ENCODE measurements around the gene OR10T2. TPM values are rescaled to one million over a fixed set of nuclear protein-coding genes. Genes with fewer than 3 reads are reported as not detected.

The OR10T2 gene
- total and polyA plus RNA-seq, 10 donors: not detected

GRCh38 chr1:158426137-158426536 is 26.9 kb upstream of the OR10T2 start, which contains the start of gene OR10K2:
OR10K2 (minus strand) TSS chr1:158426237; CDS start chr1:158420866, 5,371 bp downstream.
- WGBS, 5 donors: 86 to 100% (median 91%) methylated on average over 1 of the region's 1 CpG

DNA sequence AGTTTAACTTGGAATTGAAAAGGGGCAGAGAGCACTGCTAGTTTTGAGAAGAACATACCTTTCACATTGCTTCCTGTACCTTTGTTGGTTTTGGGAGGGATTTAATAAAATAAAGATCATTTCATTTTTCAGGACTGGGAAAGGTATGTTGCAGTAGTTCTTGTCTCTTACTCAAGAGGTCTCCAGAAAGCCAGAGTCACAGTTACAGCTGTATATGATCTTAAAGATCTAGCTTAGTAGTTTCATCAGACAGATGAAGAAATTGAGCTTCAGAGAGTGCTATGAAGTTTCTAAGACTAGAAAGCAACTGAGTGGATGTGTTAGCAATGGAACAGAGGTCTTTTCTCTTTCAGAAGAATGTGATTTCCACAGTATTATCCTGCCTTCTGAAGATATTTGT is 25.8 kb upstream of the OR10T2 start:
- Histone ChIP-seq H3K4me1 (no peaks in the 10 kb centered on the region), H3K9me3 (peaks cover 0 to 19% (median 12%) of the 10 kb centered on the region in 8 donors), H3K4me3 (no peak overlapping the region), H3K36me3 (no peaks in the 10 kb centered on the region), H3K27ac (no peak overlapping the region), H3K27me3 (replicated peaks in 1 of 7) (no peaks in the 10 kb centered on the region)
- TF ChIP-seq, protein P1, sequence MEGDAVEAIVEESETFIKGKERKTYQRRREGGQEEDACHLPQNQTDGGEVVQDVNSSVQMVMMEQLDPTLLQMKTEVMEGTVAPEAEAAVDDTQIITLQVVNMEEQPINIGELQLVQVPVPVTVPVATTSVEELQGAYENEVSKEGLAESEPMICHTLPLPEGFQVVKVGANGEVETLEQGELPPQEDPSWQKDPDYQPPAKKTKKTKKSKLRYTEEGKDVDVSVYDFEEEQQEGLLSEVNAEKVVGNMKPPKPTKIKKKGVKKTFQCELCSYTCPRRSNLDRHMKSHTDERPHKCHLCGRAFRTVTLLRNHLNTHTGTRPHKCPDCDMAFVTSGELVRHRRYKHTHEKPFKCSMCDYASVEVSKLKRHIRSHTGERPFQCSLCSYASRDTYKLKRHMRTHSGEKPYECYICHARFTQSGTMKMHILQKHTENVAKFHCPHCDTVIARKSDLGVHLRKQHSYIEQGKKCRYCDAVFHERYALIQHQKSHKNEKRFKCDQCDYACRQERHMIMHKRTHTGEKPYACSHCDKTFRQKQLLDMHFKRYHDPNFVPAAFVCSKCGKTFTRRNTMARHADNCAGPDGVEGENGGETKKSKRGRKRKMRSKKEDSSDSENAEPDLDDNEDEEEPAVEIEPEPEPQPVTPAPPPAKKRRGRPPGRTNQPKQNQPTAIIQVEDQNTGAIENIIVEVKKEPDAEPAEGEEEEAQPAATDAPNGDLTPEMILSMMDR (IDR thresholded peaks at IDR 0.05 in 8 of 11, conservative IDR thresholded peaks at IDR 0.05 in 3 of 11): no peak
- TF ChIP-seq POLR2A (IDR thresholded peaks at IDR 0.05): no peak
- TF ChIP-seq POLR2AphosphoS5 (IDR thresholded peaks at IDR 0.05): no peak
- intact Hi-C loops (cut with DNase I; ENCODE audit: low total_unique reads): no loop called here
- DNase-seq: no peak

More at GRCh38 chr1:158426137-158426536, 26.9 kb upstream of the OR10T2 start, which contains the start of gene OR10K2:
- TF ChIP-seq POLR2AphosphoS5 (IDR thresholded peaks at IDR 0.05): no peak
- no peaks in the 10 kb centered on the region for H3K27me3 ChIP-seq (replicated peaks in 1 of 7)
- H3K9me3 ChIP-seq: peaks cover 0 to 20% (median 13%) of the 10 kb centered on the region in 8 donors
- H3K27ac ChIP-seq: no peak within 1 kb of the TSS
- no peaks in the 10 kb centered on the region for H3K36me3 ChIP-seq
- H3K4me1 ChIP-seq: no peaks in the 10 kb centered on the region
- intact Hi-C loops (cut with DNase I; ENCODE audit: low total_unique reads): no loop called here
- H3K4me3 ChIP-seq: no peak within 1 kb of the TSS
- no peak for DNase-seq

DNA sequence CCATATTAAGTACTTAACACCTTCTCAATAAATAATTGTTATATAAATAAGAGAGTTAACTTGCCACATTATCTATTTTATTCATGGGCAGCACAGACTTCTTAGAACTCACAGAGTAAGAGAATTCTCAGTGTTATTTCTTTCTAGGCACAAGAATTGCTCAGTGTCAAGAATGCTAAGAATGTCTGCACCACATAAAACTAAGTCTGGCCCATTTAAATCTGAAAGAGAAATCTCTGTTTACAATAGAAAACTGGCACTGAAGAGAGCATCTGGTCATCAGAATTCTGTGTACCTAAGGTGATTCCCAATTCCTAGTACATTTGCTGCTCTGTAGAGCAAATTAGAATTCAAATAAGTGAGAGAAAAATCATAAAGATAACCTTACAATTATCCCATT is 22.9 kb upstream of the OR10T2 start:
- DNase-seq: no peak
- H3K4me3 ChIP-seq: no peak overlapping the region
- intact Hi-C loops (cut with DNase I; ENCODE audit: low total_unique reads): no loop called here
- no peaks in the 10 kb centered on the region for H3K36me3 ChIP-seq
- no peaks in the 10 kb centered on the region for H3K27me3 ChIP-seq (replicated peaks in 1 of 7)
- H3K9me3 ChIP-seq: peaks cover 0 to 5% (median under 1%) of the 10 kb centered on the region in 8 donors
- H3K27ac ChIP-seq: no peak overlapping the region
- no peaks in the 10 kb centered on the region for H3K4me1 ChIP-seq
- TF ChIP-seq, protein P1 (IDR thresholded peaks at IDR 0.05 in 8 of 11, conservative IDR thresholded peaks at IDR 0.05 in 3 of 11): no peak
- TF ChIP-seq POLR2A (IDR thresholded peaks at IDR 0.05) (no peak), POLR2AphosphoS5 (IDR thresholded peaks at IDR 0.05) (no peak)

DNA sequence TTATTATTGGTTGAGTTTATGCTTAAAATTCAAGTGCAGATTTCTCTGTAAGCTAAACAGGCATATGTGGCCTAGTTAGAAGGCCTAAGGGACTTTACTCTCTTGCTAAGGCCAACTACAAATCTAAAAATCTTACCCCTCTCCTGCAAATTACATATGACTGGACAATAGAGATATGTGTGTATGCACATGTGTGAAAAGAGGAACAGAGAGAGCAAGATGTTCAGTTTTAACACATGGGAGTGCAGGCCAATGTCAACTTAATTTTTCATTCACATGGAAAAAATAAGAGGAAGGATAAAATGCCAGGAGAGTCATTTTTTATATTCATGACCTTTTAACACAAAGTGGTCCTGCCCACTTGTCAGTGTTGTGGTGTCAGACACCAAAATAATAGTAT is 18.3 kb upstream of the OR10T2 start:
- Histone ChIP-seq H3K9me3 (no peaks in the 10 kb centered on the region), H3K27me3 (replicated peaks in 1 of 7) (no peaks in the 10 kb centered on the region), H3K36me3 (no peaks in the 10 kb centered on the region), H3K4me1 (no peaks in the 10 kb centered on the region), H3K27ac (no peak overlapping the region), H3K4me3 (no peak overlapping the region)
- no peak for DNase-seq
- intact Hi-C loops (cut with DNase I; ENCODE audit: low total_unique reads): no loop called here
- TF ChIP-seq, protein P1 (IDR thresholded peaks at IDR 0.05 in 8 of 11, conservative IDR thresholded peaks at IDR 0.05 in 3 of 11): no peak
- TF ChIP-seq POLR2AphosphoS5 (IDR thresholded peaks at IDR 0.05): no peak
- TF ChIP-seq POLR2A (IDR thresholded peaks at IDR 0.05): no peak

Measured in spleen (tissue), 11 donors.